Cardiac fibroblast (primary cell): ENCODE data around the gene CRACDL.

Experiments
- DNase-seq, 2 donors: peaks; one replicate each; pipeline versions ENCODE4 v3.0.0 to v3.0.0-alpha.2; 2010; ENCODE audit warnings: low read depth in 2 of 2
- H3K4me3 ChIP-seq, 2 donors: replicated peaks in 1 of 2; 1 replicate in 1 of 2; 2 replicates in 1 of 2; pipeline ENCODE4 v1.5.1; 2011; ENCODE audit warnings: low read depth in 2 of 2, low read length in 2 of 2, mild to moderate bottlenecking in 2 of 2, moderate library complexity in 1 of 2
- CTCF ChIP-seq: IDR thresholded peaks from one replicate; pipeline ENCODE4 v1.5.1; 2011; ENCODE audit warnings: low read depth, mild to moderate bottlenecking, low read length, inconsistent platforms

The CRACDL gene

GRCh38 chr2:98803405-98804264, 132.4 kb downstream of the CRACDL start:
- no peak for TF ChIP-seq CTCF
- H3K4me3 ChIP-seq = no peak overlapping the region
- no peak for DNase-seq

DNA sequence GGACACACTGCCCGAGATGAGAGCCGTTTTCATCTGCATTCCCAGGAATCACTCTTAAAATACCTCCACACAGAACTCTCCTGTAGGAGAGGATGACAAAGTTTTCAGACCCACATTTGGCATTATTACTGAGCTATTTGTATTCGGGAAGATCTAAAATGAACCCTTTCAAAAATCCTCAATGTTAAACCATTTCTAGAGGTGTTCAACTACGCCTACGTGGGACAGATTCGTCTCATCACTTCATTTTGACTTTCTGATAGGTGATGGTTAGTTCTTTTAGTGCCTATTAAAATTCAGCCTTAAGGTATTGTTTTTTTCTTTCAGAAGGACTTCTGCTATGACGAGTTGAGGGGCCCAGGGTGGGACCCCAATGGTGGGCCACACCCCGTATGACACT, 133.7 kb downstream of the CRACDL start:
- H3K4me3 ChIP-seq = no peak overlapping the region
- TF ChIP-seq CTCF = no peak
- DNase-seq = no peak

- TF ChIP-seq CTCF = no peak
- no peak overlapping the region for H3K4me3 ChIP-seq
- no peak for DNase-seq
Measured at GRCh38 chr2:98801921-98802321, 134.1 kb downstream of the CRACDL start.

GRCh38 chr2:98801286-98801685, 134.7 kb downstream of the CRACDL start:
- no peak overlapping the region for H3K4me3 ChIP-seq
- DNase-seq = no peak
- no peak for TF ChIP-seq CTCF

- no peak for DNase-seq
- H3K4me3 ChIP-seq = no peak overlapping the region
- TF ChIP-seq CTCF = no peak
Measured at GRCh38 chr2:98800330-98801064, 135.5 kb downstream of the CRACDL start.

- TF ChIP-seq CTCF = no peak
- no peak overlapping the region for H3K4me3 ChIP-seq
- DNase-seq = no peak
Measured at GRCh38 chr2:98799375-98800329, 136.4 kb downstream of the CRACDL start.
